Type B pancreatic cell (in vitro differentiated cells): ENCODE data around the gene BTG2. TPM values are rescaled to one million over a fixed set of nuclear protein-coding genes. Genes with fewer than 3 reads are reported as not detected.
"Not testable (repeated sequence)": the region's sequence is repeated elsewhere in the genome, so short reads cannot be mapped to it uniquely, and the experiment has no call there.

ENCODE experiments used
- DNase-seq: peaks from one replicate; pipeline ENCODE4 v3.0.0; 2021; ENCODE audit warnings: mixed read lengths; ENCODE audit not compliant: unreplicated experiment; ENCODE audit errors: extremely low spot score
- H3K27ac Mint-ChIP-seq: 2 replicates; pipeline ENCODE4 v1.8.0; 2021; ENCODE audit warnings: mild to moderate bottlenecking, mixed read lengths
- H3K27me3 Mint-ChIP-seq: 2 replicates; pipeline ENCODE4 v1.8.0; 2021; ENCODE audit warnings: mixed read lengths
- H3K36me3 Mint-ChIP-seq: 2 replicates; pipeline ENCODE4 v1.8.0; 2021; ENCODE audit warnings: mixed read lengths
- H3K4me1 Mint-ChIP-seq: one replicate; pipeline ENCODE4 v1.8.0; 2021; ENCODE audit warnings: mixed read lengths; ENCODE audit not compliant: unreplicated experiment
- H3K4me3 Mint-ChIP-seq: 2 replicates; pipeline ENCODE4 v1.8.0; 2021; ENCODE audit warnings: mild to moderate bottlenecking, mixed read lengths
- H3K9me3 Mint-ChIP-seq: 2 replicates; pipeline ENCODE4 v1.8.0; 2021; ENCODE audit warnings: mixed read lengths
- CTCF ChIP-seq: fragments of 200-600 bp; sonication (generic); conservative IDR thresholded peaks from 2 replicates; pipeline ENCODE4 v1.5.0; 2021; ENCODE audit warnings: antibody characterized with exemption, mild to moderate bottlenecking
- total RNA-seq: library from RNA; stranded (reverse); gene quantifications from 2 replicates; pipeline ENCODE4 v1.2.1, GENCODE V29; 2021; ENCODE audit warnings: low replicate concordance

BTG2 gene
- total RNA-seq, 1 donor from 2014 or later = 49.8 TPM

- H3K36me3 Mint-ChIP-seq = no peaks in the 10 kb centered on the region
- H3K4me3 Mint-ChIP-seq = no peak overlapping the region
- TF ChIP-seq CTCF = no peak
- peaks cover 32% of the 10 kb centered on the region for H3K4me1 Mint-ChIP-seq
- H3K27ac Mint-ChIP-seq = no peak overlapping the region
- no peaks in the 10 kb centered on the region for H3K9me3 Mint-ChIP-seq
- DNase-seq = no peak
- H3K27me3 Mint-ChIP-seq = no peaks in the 10 kb centered on the region
Measured at GRCh38 chr1:203295796-203296195, 9.5 kb upstream of the BTG2 start.

GRCh38 chr1:203296460-203297073 is 8.8 kb upstream of the BTG2 start:
- no peak overlapping the region for H3K4me3 Mint-ChIP-seq
- no peaks in the 10 kb centered on the region for H3K27me3 Mint-ChIP-seq
- no peaks in the 10 kb centered on the region for H3K9me3 Mint-ChIP-seq
- DNase-seq = no peak
- peaks cover 26% of the 10 kb centered on the region for H3K4me1 Mint-ChIP-seq
- TF ChIP-seq CTCF = no peak
- peak overlapping the region; percentile 53 for H3K27ac Mint-ChIP-seq
- no peaks in the 10 kb centered on the region for H3K36me3 Mint-ChIP-seq

- DNase-seq = no peak
- H3K4me3 Mint-ChIP-seq = no peak overlapping the region
- H3K4me1 Mint-ChIP-seq = peaks cover 37% of the 10 kb centered on the region
- TF ChIP-seq CTCF = no peak
- H3K9me3 Mint-ChIP-seq = no peaks in the 10 kb centered on the region
- H3K27ac Mint-ChIP-seq = no peak overlapping the region
- H3K36me3 Mint-ChIP-seq = no peaks in the 10 kb centered on the region
- H3K27me3 Mint-ChIP-seq = peaks cover 4% of the 10 kb centered on the region
Measured at GRCh38 chr1:203299169-203299568, 6.2 kb upstream of the BTG2 start.

DNA sequence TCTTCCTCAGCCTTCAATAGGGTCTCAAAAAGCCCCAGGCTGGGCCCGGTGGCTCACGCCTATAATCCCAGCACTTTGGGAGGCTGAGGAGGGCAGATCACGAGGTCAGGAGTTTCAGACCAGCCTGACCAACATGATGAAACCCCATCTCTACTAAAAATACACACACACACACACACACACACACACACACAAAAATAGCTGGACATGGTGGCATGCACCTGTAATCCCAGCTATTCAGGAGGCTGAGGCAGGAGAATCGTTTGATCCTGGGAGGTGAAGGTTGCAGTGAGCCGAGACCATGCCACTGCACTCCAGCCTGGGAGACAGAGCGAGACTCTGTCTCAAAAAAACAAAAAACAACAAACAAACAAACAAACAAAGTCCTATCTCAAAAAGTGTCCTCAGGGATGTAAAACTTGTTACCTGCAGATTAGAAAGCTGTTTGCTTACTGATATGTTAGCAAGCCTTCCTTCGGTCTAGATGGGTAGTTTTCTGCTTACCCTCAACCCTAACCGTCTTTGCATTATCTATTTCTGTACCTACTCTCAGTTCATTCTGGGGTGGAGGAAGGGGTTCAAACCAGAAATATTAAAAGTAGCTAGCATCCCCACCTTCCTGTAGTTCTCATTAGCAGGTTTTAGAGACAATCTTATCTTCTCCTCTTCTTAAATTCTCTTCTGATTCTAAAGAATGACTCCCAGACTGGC is 5.4 kb upstream of the BTG2 start:
- H3K4me1 Mint-ChIP-seq = peaks cover 38% of the 10 kb centered on the region
- H3K36me3 Mint-ChIP-seq, H3K27me3 Mint-ChIP-seq, DNase-seq, H3K4me3 Mint-ChIP-seq, H3K27ac Mint-ChIP-seq, H3K9me3 Mint-ChIP-seq: not testable (repeated sequence)

GRCh38 chr1:203300441-203301330 is 4.6 kb upstream of the BTG2 start:
- no peak for DNase-seq
- H3K27ac Mint-ChIP-seq = no peak overlapping the region
- peaks cover 4% of the 10 kb centered on the region for H3K27me3 Mint-ChIP-seq
- no peaks in the 10 kb centered on the region for H3K9me3 Mint-ChIP-seq
- H3K4me1 Mint-ChIP-seq = peaks cover 33% of the 10 kb centered on the region
- no peak for TF ChIP-seq CTCF
- H3K36me3 Mint-ChIP-seq = no peaks in the 10 kb centered on the region
- no peak overlapping the region for H3K4me3 Mint-ChIP-seq

- DNase-seq = no peak
- no peak overlapping the region for H3K27ac Mint-ChIP-seq
- peaks cover 30% of the 10 kb centered on the region for H3K4me1 Mint-ChIP-seq
- H3K27me3 Mint-ChIP-seq = peaks cover 4% of the 10 kb centered on the region
- TF ChIP-seq CTCF = no peak
- no peak overlapping the region for H3K4me3 Mint-ChIP-seq
- H3K36me3 Mint-ChIP-seq = no peaks in the 10 kb centered on the region
- H3K9me3 Mint-ChIP-seq = no peaks in the 10 kb centered on the region
Measured at GRCh38 chr1:203301331-203301668, 4.0 kb upstream of the BTG2 start.
